ENCODE data around the gene GABRA4. TPM values are rescaled to one million over a fixed set of nuclear protein-coding genes. Genes with fewer than 3 reads are reported as not detected.

GABRA4 gene
- total and polyA plus RNA-seq, 2 donors (not counting 1 experiment from before 2014, with no cell fraction given): not detected

DNA sequence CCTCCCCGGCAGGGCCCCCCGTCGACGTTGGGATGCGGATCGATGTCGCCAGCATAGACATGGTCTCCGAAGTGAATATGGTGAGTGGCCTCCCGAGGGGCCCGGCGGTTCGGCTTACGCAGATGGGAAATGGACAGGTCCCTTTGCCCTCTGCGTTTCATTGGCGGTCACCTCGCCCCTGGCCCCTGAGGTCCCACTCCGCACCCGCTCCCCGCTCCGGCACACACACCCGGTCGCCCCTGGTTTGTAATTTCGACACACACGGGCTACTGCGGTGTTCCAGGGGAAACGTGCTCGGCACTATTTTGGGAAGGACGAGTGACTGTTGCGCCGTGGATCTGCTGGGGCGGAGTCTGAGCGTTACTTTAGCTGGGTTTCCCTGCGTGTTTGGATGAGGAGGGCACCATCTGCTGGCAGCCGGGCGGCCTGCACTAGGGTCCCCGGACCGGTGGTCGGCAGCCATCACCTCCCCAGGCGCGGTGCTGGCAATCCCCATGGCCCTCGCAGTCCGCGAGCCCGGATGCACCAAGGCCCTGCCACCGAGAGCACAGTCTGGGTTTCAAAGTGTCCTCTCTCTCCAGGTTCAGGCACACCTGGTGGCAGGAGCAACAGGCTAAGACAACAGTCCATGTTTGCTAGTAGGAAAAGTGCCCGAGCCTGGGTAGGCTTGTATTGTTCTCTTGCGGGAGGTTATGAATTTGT is 39.2 kb upstream of the GABRA4 start:
- Histone ChIP-seq H3K9ac (ENCODE audit: insufficient read depth, low read length) (no peak overlapping the region), H3K9me3 (ENCODE audit: control insufficient read depth, insufficient read depth, low read depth, low read length) (no peaks in the 10 kb centered on the region), H3K27me3 (ENCODE audit: control insufficient read depth, insufficient read depth, low read length) (peaks cover 4% of the 10 kb centered on the region), H3K4me1 (ENCODE audit: control insufficient read depth, extremely low read depth, insufficient read depth, low read length) (no peaks in the 10 kb centered on the region), H3K79me2 (ENCODE audit: control insufficient read depth, insufficient read depth, low read length) (no peaks in the 10 kb centered on the region), H3K36me3 (ENCODE audit: control insufficient read depth, insufficient read depth, low read length) (no peaks in the 10 kb centered on the region), H2AFZ (ENCODE audit: low read length) (peak overlapping the region; percentile 58), H4K20me1 (ENCODE audit: control insufficient read depth, extremely low read depth, insufficient read depth, low read length) (no peaks in the 10 kb centered on the region), H3K4me2 (ENCODE audit: extremely low read depth, insufficient read depth, low read length) (peak overlapping the region; percentile 73), H3K27ac (ENCODE audit: insufficient read depth, low read length) (no peak overlapping the region), H3K4me3 (replicated peaks in 1 of 4; ENCODE audit: control extremely low read depth in 1 of 4, insufficient read depth in 1 of 4, low read depth in 3 of 4, low read length in 4 of 4) (peak overlapping the region; percentile 38 to 84 (median 50))
- DNase-seq (ENCODE audit: low read depth in 2 of 2): peak; percentile 56 to 70
- peak; percentile 59 to 89 for TF ChIP-seq CTCF (conservative IDR thresholded peaks at IDR 0.05 in 1 of 2, IDR thresholded peaks at IDR 0.05 in 1 of 2; ENCODE audit: low read depth in 1 of 2, low read length in 2 of 2)
- TF ChIP-seq EZH2 (IDR thresholded peaks at IDR 0.05; ENCODE audit: low read length, missing control alignments): no peak

DNA sequence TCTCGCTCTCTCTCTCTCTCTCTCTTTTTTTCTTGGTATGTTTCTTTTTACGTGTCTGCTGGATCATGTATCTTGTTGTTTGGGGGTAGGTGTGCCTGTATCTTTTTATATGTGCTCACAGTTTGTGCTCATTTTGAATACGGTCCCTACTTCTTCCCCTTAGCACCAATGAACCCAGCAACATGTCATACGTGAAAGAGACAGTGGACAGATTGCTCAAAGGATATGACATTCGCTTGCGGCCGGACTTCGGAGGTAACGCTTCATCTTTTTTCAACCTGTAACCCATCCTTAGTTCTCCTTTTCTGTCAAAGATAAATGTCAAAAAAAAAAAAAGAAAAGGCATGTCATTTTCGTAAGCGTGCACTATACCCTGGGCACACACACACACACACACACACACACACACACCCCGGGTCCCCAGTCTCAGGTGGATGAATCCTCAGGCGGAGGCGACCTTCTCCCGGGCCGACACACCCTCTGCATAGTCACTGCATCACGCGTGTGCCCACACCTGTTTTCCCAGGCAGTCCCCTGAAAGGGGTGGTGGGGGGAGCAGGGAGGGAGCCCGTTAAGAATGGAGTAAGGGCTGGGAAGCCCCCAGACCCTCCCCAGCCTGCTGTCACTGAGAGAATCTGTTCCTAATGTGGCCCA is 38.5 kb upstream of the GABRA4 start:
- Histone ChIP-seq H3K4me3 (replicated peaks in 1 of 4; ENCODE audit: control extremely low read depth in 1 of 4, insufficient read depth in 1 of 4, low read depth in 3 of 4, low read length in 4 of 4) (peak overlapping the region; percentile 38 to 84 (median 50)), H3K79me2 (ENCODE audit: control insufficient read depth, insufficient read depth, low read length) (no peaks in the 10 kb centered on the region), H3K9me3 (ENCODE audit: control insufficient read depth, insufficient read depth, low read depth, low read length) (no peaks in the 10 kb centered on the region), H2AFZ (ENCODE audit: low read length) (peak overlapping the region; percentile 58), H3K36me3 (ENCODE audit: control insufficient read depth, insufficient read depth, low read length) (no peaks in the 10 kb centered on the region), H4K20me1 (ENCODE audit: control insufficient read depth, extremely low read depth, insufficient read depth, low read length) (no peaks in the 10 kb centered on the region), H3K27me3 (ENCODE audit: control insufficient read depth, insufficient read depth, low read length) (peaks cover 4% of the 10 kb centered on the region), H3K9ac (ENCODE audit: insufficient read depth, low read length) (no peak overlapping the region), H3K27ac (ENCODE audit: insufficient read depth, low read length) (no peak overlapping the region), H3K4me2 (ENCODE audit: extremely low read depth, insufficient read depth, low read length) (peak overlapping the region; percentile 76), H3K4me1 (ENCODE audit: control insufficient read depth, extremely low read depth, insufficient read depth, low read length) (no peaks in the 10 kb centered on the region)
- DNase-seq (ENCODE audit: low read depth in 2 of 2): no peak
- TF ChIP-seq EZH2 (IDR thresholded peaks at IDR 0.05; ENCODE audit: low read length, missing control alignments) (no peak), CTCF (conservative IDR thresholded peaks at IDR 0.05 in 1 of 2, IDR thresholded peaks at IDR 0.05 in 1 of 2; ENCODE audit: low read depth in 1 of 2, low read length in 2 of 2) (no peak)

- Histone ChIP-seq H3K27ac (ENCODE audit: insufficient read depth, low read length) (no peak within 1 kb of the TSS), H3K79me2 (ENCODE audit: control insufficient read depth, insufficient read depth, low read length) (no peaks in the 10 kb centered on the region), H3K4me3 (replicated peaks in 1 of 4; ENCODE audit: control extremely low read depth in 1 of 4, insufficient read depth in 1 of 4, low read depth in 3 of 4, low read length in 4 of 4) (peak within 1 kb of the TSS; percentile 38 to 84 (median 50)), H3K4me1 (ENCODE audit: control insufficient read depth, extremely low read depth, insufficient read depth, low read length) (no peaks in the 10 kb centered on the region), H3K4me2 (ENCODE audit: extremely low read depth, insufficient read depth, low read length) (peak within 1 kb of the TSS; percentile 76), H4K20me1 (ENCODE audit: control insufficient read depth, extremely low read depth, insufficient read depth, low read length) (no peaks in the 10 kb centered on the region), H3K36me3 (ENCODE audit: control insufficient read depth, insufficient read depth, low read length) (no peaks in the 10 kb centered on the region), H3K9ac (ENCODE audit: insufficient read depth, low read length) (no peak within 1 kb of the TSS), H3K27me3 (ENCODE audit: control insufficient read depth, insufficient read depth, low read length) (peaks cover 4% of the 10 kb centered on the region), H2AFZ (ENCODE audit: low read length) (peak within 1 kb of the TSS; percentile 58), H3K9me3 (ENCODE audit: control insufficient read depth, insufficient read depth, low read depth, low read length) (no peaks in the 10 kb centered on the region)
- peak; percentile 50 to 70 for DNase-seq (ENCODE audit: low read depth in 2 of 2)
- TF ChIP-seq EZH2 (IDR thresholded peaks at IDR 0.05; ENCODE audit: low read length, missing control alignments) (no peak), CTCF (conservative IDR thresholded peaks at IDR 0.05 in 1 of 2, IDR thresholded peaks at IDR 0.05 in 1 of 2; ENCODE audit: low read depth in 1 of 2, low read length in 2 of 2) (no peak)
Measured at GRCh38 chr4:47031011-47031678, 37.8 kb upstream of the GABRA4 start, which contains the start of gene GABRB1. GABRB1 (plus strand) TSS chr4:47031567.

Measured in fibroblast of lung (primary cell).